OCI-LY7 (cell line): Measurements from ENCODE around the gene PPIL3. TPM values are rescaled to one million over a fixed set of nuclear protein-coding genes. Genes with fewer than 3 reads are reported as not detected.

Experiments used
- BruUV-seq: library from RNA; stranded (reverse); fragments of 400-500 nt; replicated peaks from 2 replicates; lab custom pipeline; 2021; lab: Mats Ljungman, UMichigan
- CTCF ChIA-PET: fragments of 300-600 bp; sonication (Branson Sonifier 250); formaldehyde crosslinking; loops from one replicate; lab custom pipeline; 2022; ENCODE audit warnings: antibody characterized with exemption; ENCODE audit not compliant: unreplicated experiment; lab: Charles Lee
- POLR2A ChIA-PET: fragments of 300-600 bp; sonication (Branson Sonifier 250); formaldehyde crosslinking; loops from one replicate; lab custom pipeline; 2022; ENCODE audit warnings: antibody characterized with exemption; lab: Charles Lee
- DNase-seq: peaks from one replicate; pipeline ENCODE4 v3.0.0-alpha.2; 2015; ENCODE audit warnings: low spot score
- H2AFZ ChIP-seq: fragments of 200-600 bp; sonication (generic), shearing (Covaris generic); 2 replicates; pipeline ENCODE4 v1.6.1; 2014; ENCODE audit warnings: mild to moderate bottlenecking, antibody characterized with exemption, low read length, moderate library complexity
- H3K27ac ChIP-seq: fragments of 200-600 bp; sonication (generic); 2 replicates; pipeline ENCODE4 v1.5.1; 2014; ENCODE audit warnings: mixed run types, low read depth, mild to moderate bottlenecking, moderate library complexity, low read length, inconsistent platforms; ENCODE audit not compliant: poor library complexity, severe bottlenecking
- H3K36me3 ChIP-seq: fragments of 200-600 bp; sonication (generic); 2 replicates; pipeline ENCODE4 v1.6.1; 2014; ENCODE audit warnings: mild to moderate bottlenecking, antibody characterized with exemption, low read length, moderate library complexity, mixed read lengths; ENCODE audit not compliant: insufficient read depth
- H3K4me1 ChIP-seq: fragments of 200-600 bp; sonication (generic); 2 replicates; pipeline ENCODE4 v1.5.1; 2014; ENCODE audit warnings: mild to moderate bottlenecking, low read length; ENCODE audit not compliant: insufficient read depth, poor library complexity, severe bottlenecking
- H3K4me2 ChIP-seq: fragments of 200-600 bp; sonication (generic); 2 replicates; pipeline ENCODE4 v1.6.1; 2014; ENCODE audit warnings: mild to moderate bottlenecking, low read length
- H3K4me3 ChIP-seq: fragments of 200-600 bp; sonication (generic); 2 replicates; pipeline ENCODE4 v1.5.1; 2014; ENCODE audit warnings: mild to moderate bottlenecking, low read depth, low read length; ENCODE audit not compliant: poor library complexity, severe bottlenecking
- H3K79me2 ChIP-seq: fragments of 200-600 bp; sonication (generic); 2 replicates; pipeline ENCODE4 v1.6.1; 2016; ENCODE audit warnings: low read depth, mild to moderate bottlenecking, low read length, moderate library complexity, mixed read lengths; ENCODE audit not compliant: insufficient read depth
- H3K9me2 ChIP-seq: fragments of 200-600 bp; sonication (generic); 2 replicates; pipeline ENCODE4 v1.6.1; 2016; ENCODE audit warnings: mild to moderate bottlenecking, low read length, mixed read lengths; ENCODE audit not compliant: insufficient read depth
- H3K9me3 ChIP-seq: fragments of 200-600 bp; sonication (generic); 2 replicates; pipeline ENCODE4 v1.6.1; 2014; ENCODE audit warnings: mild to moderate bottlenecking, mixed run types, low read length, mixed read lengths
- H4K20me1 ChIP-seq: fragments of 200-600 bp; sonication (generic); 2 replicates; pipeline ENCODE4 v1.6.1; 2014; ENCODE audit warnings: mild to moderate bottlenecking, antibody characterized with exemption, low read length, moderate library complexity, mixed read lengths; ENCODE audit not compliant: insufficient read depth
- CTCF ChIP-seq: fragments of 200-600 bp; sonication (generic); conservative IDR thresholded peaks from 2 replicates; pipeline ENCODE4 v1.5.1; 2014; ENCODE audit warnings: mild to moderate bottlenecking, antibody characterized with exemption, low read length, moderate library complexity, mixed read lengths
- EZH2phosphoT487 ChIP-seq: fragments of 200-600 bp; sonication (generic); IDR thresholded peaks from 2 replicates; pipeline ENCODE4 v1.6.1; 2018; ENCODE audit warnings: low read depth, borderline replicate concordance, mild to moderate bottlenecking, mixed run types, antibody characterized with exemption, low read length, moderate library complexity, mixed read lengths
- intact Hi-C: fragments of 100-400 bp; cut with micrococcal nuclease; formaldehyde crosslinking; loops from one replicate; pipeline ENCODE4 v1.10.0; 2022; ENCODE audit not compliant: unreplicated experiment
- total RNA-seq, 2 experiments: library from RNA; depleted of rRNA in 1 of 2; stranded (reverse); fragments of >200 nt in 1 of 2; shearing (Covaris generic) in 1 of 2; gene quantifications; 2 replicates each; pipeline ENCODE4 v1.2.3, GENCODE V29; 2014 to 2022

PPIL3 gene
- total RNA-seq, 2 experiments from 2014 or later = 49.4 to 75.0 TPM

- H2AFZ ChIP-seq = no peak overlapping the region
- BruUV-seq = no TSS peak
- no peaks in the 10 kb centered on the region for H3K79me2 ChIP-seq
- CTCF ChIA-PET = no interaction called here
- no peaks in the 10 kb centered on the region for H3K9me3 ChIP-seq
- H3K4me3 ChIP-seq = no peak overlapping the region
- no peak for TF ChIP-seq CTCF
- H3K27ac ChIP-seq = peak overlapping the region; percentile 18
- H3K4me2 ChIP-seq = no peak overlapping the region
- no peaks in the 10 kb centered on the region for H3K9me2 ChIP-seq
- DNase-seq = no peak
- H3K36me3 ChIP-seq = peaks cover 66% of the 10 kb centered on the region
- H3K4me1 ChIP-seq = peaks cover 8% of the 10 kb centered on the region
- POLR2A ChIA-PET = interaction anchor here (1.4 to 1.9 kb wide), 2 partner anchors 18 to 44 kb away, joined by 5 to 7 read pairs; partner anchors contain the start of genes NIF3L1 and PPIL3
- H4K20me1 ChIP-seq = no peaks in the 10 kb centered on the region
- intact Hi-C loops = no loop called here
Observed at GRCh38 chr2:200871151-200871550, 17.7 kb downstream of the PPIL3 start.

GRCh38 chr2:200869014-200869413 is 19.9 kb downstream of the PPIL3 start:
- H2AFZ ChIP-seq = no peak overlapping the region
- no peak for DNase-seq
- H3K4me1 ChIP-seq = peaks cover 15% of the 10 kb centered on the region
- no peak overlapping the region for H3K27ac ChIP-seq
- no TSS peak for BruUV-seq
- intact Hi-C loops = no loop called here
- peaks cover 45% of the 10 kb centered on the region for H3K36me3 ChIP-seq
- no peaks in the 10 kb centered on the region for H3K9me2 ChIP-seq
- no peaks in the 10 kb centered on the region for H3K9me3 ChIP-seq
- TF ChIP-seq CTCF (no peak), EZH2phosphoT487 (no peak)
- no peak overlapping the region for H3K4me2 ChIP-seq
- no peaks in the 10 kb centered on the region for H4K20me1 ChIP-seq
- ChIA-PET POLR2A (interaction anchor here (0.9 to 1.5 kb wide), 3 partner anchors 9 to 24 kb away, joined by 3 to 10 read pairs (median 4); no protein-coding TSS in a partner anchor), CTCF (no interaction called here)
- no peak overlapping the region for H3K4me3 ChIP-seq
- peaks cover under 1% of the 10 kb centered on the region; the same call in 1 of the 2 replicates for H3K79me2 ChIP-seq

GRCh38 chr2:200864176-200865034 is 24.5 kb downstream of the PPIL3 start, which contains the start of gene CLK1:
CLK1 (minus strand) TSS chr2:200864658; CDS start chr2:200861862, 2,796 bp downstream.
- Histone ChIP-seq H3K9me3 (no peaks in the 10 kb centered on the region), H3K4me2 (peak within 1 kb of the TSS; percentile 88), H3K4me1 (peaks cover 30% of the 10 kb centered on the region), H3K79me2 (peaks cover 46% of the 10 kb centered on the region), H3K36me3 (peaks cover 45% of the 10 kb centered on the region), H2AFZ (peak within 1 kb of the TSS; percentile 86), H3K27ac (peak within 1 kb of the TSS; percentile 89), H3K4me3 (peak within 1 kb of the TSS; percentile 82), H4K20me1 (peaks cover 27% of the 10 kb centered on the region; the same call in 1 of the 2 replicates), H3K9me2 (no peaks in the 10 kb centered on the region)
- BruUV-seq = no TSS peak
- CTCF ChIA-PET = no interaction called here
- intact Hi-C loops = loop anchor here (1.0 kb wide), 1 partner anchor 25 kb away; the partner anchor contains the start of genes NIF3L1 and PPIL3
- no peak for TF ChIP-seq EZH2phosphoT487
- TF ChIP-seq CTCF = no peak
- peak; percentile 94 for DNase-seq
- POLR2A ChIA-PET = interaction anchor here (0.6 to 2.6 kb wide), 16 partner anchors 11 to 1674 kb away, joined by 3 to 22 read pairs (median 4); partner anchors contain the start of genes NIF3L1 and PPIL3
